ENCODE measurements around the gene PTPRH. TPM values are rescaled to one million over a fixed set of nuclear protein-coding genes. Genes with fewer than 3 reads are reported as not detected.

PTPRH gene
- total RNA-seq, 1 experiment from 2014 or later = 34.6 TPM

GRCh38 chr19:55136399-55137102 lies 72.8 kb downstream of the PTPRH start:
- no peak overlapping the region for H3K4me3 Mint-ChIP-seq (ENCODE audit: low read depth, unreplicated experiment)
- TF ChIP-seq CTCF (IDR thresholded peaks at IDR 0.05; ENCODE audit: unreplicated experiment) = no peak
- H3K27ac Mint-ChIP-seq (ENCODE audit: unreplicated experiment) = no peak overlapping the region
- DNase-seq = no peak
- no peaks in the 10 kb centered on the region for H3K4me1 Mint-ChIP-seq (ENCODE audit: low read depth, unreplicated experiment)
- BruUV-seq (replicated peaks) = no TSS peak
- intact Hi-C loops (cut with micrococcal nuclease; ENCODE audit: unreplicated experiment) = no loop called here
- no peaks in the 10 kb centered on the region for H3K27me3 Mint-ChIP-seq (ENCODE audit: unreplicated experiment)
- no peaks in the 10 kb centered on the region for H3K9me3 Mint-ChIP-seq (ENCODE audit: low read depth, unreplicated experiment)
- CTCF ChIA-PET = interaction anchor here (0.7 kb wide), 1 partner anchor 64 kb away, joined by 4 read pairs; no protein-coding TSS in a partner anchor
- peaks cover 5% of the 10 kb centered on the region for H3K36me3 Mint-ChIP-seq (ENCODE audit: insufficient read depth, unreplicated experiment)

GRCh38 chr19:55134736-55135135 lies 74.6 kb downstream of the PTPRH start:
- CTCF ChIA-PET = interaction anchor here (0.6 to 1.2 kb wide), 3 partner anchors 66 to 1122 kb away, joined by 3 to 4 read pairs (median 4); no protein-coding TSS in a partner anchor
- no TSS peak for BruUV-seq (replicated peaks)
- no peaks in the 10 kb centered on the region for H3K9me3 Mint-ChIP-seq (ENCODE audit: low read depth, unreplicated experiment)
- H3K27ac Mint-ChIP-seq (ENCODE audit: unreplicated experiment) = no peak overlapping the region
- TF ChIP-seq CTCF (IDR thresholded peaks at IDR 0.05; ENCODE audit: unreplicated experiment) = no peak
- H3K4me3 Mint-ChIP-seq (ENCODE audit: low read depth, unreplicated experiment) = no peak overlapping the region
- peaks cover 5% of the 10 kb centered on the region for H3K36me3 Mint-ChIP-seq (ENCODE audit: insufficient read depth, unreplicated experiment)
- no peak for DNase-seq
- H3K4me1 Mint-ChIP-seq (ENCODE audit: low read depth, unreplicated experiment) = no peaks in the 10 kb centered on the region
- intact Hi-C loops (cut with micrococcal nuclease; ENCODE audit: unreplicated experiment) = no loop called here
- H3K27me3 Mint-ChIP-seq (ENCODE audit: unreplicated experiment) = peaks cover under 1% of the 10 kb centered on the region

- no peak for TF ChIP-seq CTCF (IDR thresholded peaks at IDR 0.05; ENCODE audit: unreplicated experiment)
- no TSS peak for BruUV-seq (replicated peaks)
- Mint-ChIP-seq H3K9me3 (ENCODE audit: low read depth, unreplicated experiment) (no peaks in the 10 kb centered on the region), H3K4me1 (ENCODE audit: low read depth, unreplicated experiment) (no peaks in the 10 kb centered on the region), H3K4me3 (ENCODE audit: low read depth, unreplicated experiment) (no peak overlapping the region), H3K27me3 (ENCODE audit: unreplicated experiment) (peaks cover 10% of the 10 kb centered on the region), H3K27ac (ENCODE audit: unreplicated experiment) (no peak overlapping the region), H3K36me3 (ENCODE audit: insufficient read depth, unreplicated experiment) (peaks cover 5% of the 10 kb centered on the region)
- no peak for DNase-seq
- intact Hi-C loops (cut with micrococcal nuclease; ENCODE audit: unreplicated experiment) = no loop called here
- CTCF ChIA-PET = interaction anchor here (0.7 to 1.2 kb wide), 2 partner anchors 65 to 163 kb away, joined by 4 read pairs; no protein-coding TSS in a partner anchor
Measured at GRCh38 chr19:55133639-55134444, 75.5 kb downstream of the PTPRH start.

- TF ChIP-seq CTCF (IDR thresholded peaks at IDR 0.05; ENCODE audit: unreplicated experiment) = no peak
- CTCF ChIA-PET = interaction anchor here (1.3 kb wide), 1 partner anchor 9 kb away, joined by 3 read pairs; no protein-coding TSS in a partner anchor
Measured at GRCh38 chr19:55132453-55133129, 76.7 kb downstream of the PTPRH start.

More at GRCh38 chr19:55132453-55133129, 76.7 kb downstream of the PTPRH start:
- DNase-seq = no peak
- H3K4me3 Mint-ChIP-seq (ENCODE audit: low read depth, unreplicated experiment) = no peak overlapping the region
- H3K36me3 Mint-ChIP-seq (ENCODE audit: insufficient read depth, unreplicated experiment) = peaks cover 5% of the 10 kb centered on the region
- no peaks in the 10 kb centered on the region for H3K4me1 Mint-ChIP-seq (ENCODE audit: low read depth, unreplicated experiment)
- peaks cover 22% of the 10 kb centered on the region for H3K27me3 Mint-ChIP-seq (ENCODE audit: unreplicated experiment)
- H3K9me3 Mint-ChIP-seq (ENCODE audit: low read depth, unreplicated experiment) = no peaks in the 10 kb centered on the region
- no peak overlapping the region for H3K27ac Mint-ChIP-seq (ENCODE audit: unreplicated experiment)
- intact Hi-C loops (cut with micrococcal nuclease; ENCODE audit: unreplicated experiment) = no loop called here
- no TSS peak for BruUV-seq (replicated peaks)

Measured in Calu3 (cell line).